ENCODE results near the gene HTR6. TPM values are rescaled to one million over a fixed set of nuclear protein-coding genes. Genes with fewer than 3 reads are reported as not detected.

The HTR6 gene
- total RNA-seq, 1 donor from 2014 or later, result not detected

DNA sequence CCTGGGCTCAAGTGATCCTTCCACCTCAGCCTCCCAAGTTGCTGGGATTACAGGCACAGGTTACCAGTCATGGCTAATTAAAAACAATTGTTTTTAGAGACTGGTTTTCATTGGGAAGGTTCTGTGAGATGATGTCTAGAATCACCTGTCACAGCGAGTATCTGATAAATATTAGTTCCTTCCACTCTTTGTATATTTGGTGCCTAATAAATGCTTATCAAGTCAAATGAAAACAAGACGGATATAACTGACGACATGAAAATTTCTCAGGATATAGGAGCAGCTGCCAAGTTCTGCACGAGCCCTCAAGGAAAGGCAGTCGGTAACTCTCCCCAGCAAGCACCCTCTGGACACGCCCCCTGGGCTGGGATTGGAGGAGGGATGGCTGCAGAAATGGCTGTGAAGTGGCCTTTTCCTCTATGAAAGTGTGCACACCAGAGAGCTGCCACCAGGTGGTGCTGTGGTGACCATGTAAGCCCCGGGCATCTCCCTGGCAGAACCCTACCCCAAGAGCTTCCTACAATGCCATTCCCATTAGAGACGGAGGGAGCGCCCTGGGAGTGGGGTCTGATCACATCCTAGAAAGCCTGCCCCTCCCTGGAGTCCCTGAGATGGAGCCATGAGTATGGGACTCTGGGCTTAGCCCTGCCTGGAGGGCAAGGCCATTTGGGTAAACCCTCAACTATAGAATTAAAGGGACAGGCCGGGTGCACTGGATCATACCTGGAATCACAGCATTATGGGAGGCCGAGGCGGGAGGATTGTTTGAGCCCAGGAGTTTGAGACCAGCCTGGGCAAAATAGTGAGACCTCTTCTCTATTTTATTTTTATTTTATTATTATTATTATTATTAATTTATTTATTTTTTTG, 50.9 kb downstream of the HTR6 start:
- intact Hi-C loops (cut with micrococcal nuclease), result loop anchor here (1.0 to 5.0 kb wide), 3 partner anchors 96 to 437 kb away; partner anchors contain the start of gene OTUD3

DNA sequence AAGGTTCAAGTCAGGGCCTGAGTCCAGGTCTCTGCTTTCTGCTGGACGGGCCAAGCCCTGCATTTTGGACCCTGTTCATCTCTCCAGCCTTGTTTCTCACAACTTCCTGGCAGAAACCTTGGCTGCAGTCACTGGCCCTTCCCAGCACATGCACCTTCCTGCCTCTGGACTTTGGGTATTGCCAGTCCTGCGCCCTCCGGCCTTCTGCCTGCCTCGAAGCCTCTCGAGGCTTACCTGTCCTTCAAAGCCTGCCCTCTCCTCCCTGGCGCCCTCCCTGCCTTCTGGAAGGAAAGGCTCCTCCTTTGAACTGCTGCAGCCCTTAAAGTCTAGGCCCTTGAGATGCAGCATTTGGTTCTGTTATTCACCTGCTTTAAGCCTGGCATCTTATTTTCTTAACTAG, 52.8 kb downstream of the HTR6 start:
- intact Hi-C loops (cut with micrococcal nuclease), result loop anchor here (5.0 kb wide), 1 partner anchor 435 kb away; no protein-coding TSS in a partner anchor

DNA sequence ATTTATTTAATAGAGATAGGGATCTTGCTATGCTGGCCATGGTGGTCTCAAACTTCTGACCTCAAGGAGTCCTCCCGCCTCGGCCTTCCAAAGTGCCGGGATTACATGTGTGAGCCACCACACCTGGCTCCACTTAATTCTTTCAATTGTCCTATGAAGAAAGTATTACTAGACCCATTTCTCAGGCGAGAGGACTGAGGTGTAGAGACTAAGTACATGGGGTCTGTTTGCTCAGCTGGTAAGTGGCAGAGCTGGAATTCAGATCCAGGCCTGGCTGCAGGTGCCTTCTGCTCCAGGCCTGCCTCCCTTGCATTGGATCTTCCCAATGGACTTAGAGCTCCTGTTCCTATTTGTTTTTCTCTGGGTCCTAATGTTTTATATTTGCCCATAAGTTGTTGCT, 55.5 kb downstream of the HTR6 start:
- intact Hi-C loops (cut with micrococcal nuclease), result no loop called here

DNA sequence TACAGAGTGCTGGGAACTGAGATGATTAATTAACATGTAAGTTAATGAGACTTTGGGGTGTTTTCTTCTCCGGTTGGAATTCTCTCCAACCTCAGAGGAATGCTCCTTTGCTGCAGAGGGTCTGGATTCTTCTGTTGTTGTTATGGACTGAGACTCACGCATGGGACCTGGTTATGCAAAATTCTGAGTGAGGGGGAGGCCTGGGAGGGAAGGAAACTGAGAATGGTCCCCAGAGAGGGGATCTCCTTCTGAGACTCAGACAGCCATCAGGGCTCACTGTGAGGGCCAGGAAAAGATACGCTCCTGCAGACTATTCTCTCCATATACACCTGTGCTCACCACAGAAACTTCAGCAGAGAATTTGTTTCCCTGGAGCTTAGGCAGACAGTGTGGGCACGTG, 56.3 kb downstream of the HTR6 start:
- intact Hi-C loops (cut with micrococcal nuclease), result no loop called here

DNA sequence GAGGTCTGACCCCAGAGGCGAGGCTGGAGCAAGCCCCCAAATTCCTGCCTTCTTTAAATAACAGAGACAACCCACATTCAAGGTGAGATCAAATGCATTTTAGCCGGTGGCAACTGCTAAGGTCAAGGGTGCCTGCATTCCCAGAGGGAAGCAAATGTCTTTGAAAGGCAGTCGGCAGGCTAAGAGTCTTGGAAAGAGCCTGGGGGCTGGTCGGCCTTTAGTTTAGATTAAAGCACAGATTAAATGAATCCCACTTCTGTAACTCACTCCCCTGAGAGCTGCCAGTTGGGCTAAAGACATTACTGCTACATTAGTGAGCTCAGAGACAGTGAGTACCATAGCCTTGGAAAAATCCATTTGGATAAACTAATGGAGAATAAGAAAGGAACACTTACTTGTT, 59.2 kb downstream of the HTR6 start:
- intact Hi-C loops (cut with micrococcal nuclease), result no loop called here

DNA sequence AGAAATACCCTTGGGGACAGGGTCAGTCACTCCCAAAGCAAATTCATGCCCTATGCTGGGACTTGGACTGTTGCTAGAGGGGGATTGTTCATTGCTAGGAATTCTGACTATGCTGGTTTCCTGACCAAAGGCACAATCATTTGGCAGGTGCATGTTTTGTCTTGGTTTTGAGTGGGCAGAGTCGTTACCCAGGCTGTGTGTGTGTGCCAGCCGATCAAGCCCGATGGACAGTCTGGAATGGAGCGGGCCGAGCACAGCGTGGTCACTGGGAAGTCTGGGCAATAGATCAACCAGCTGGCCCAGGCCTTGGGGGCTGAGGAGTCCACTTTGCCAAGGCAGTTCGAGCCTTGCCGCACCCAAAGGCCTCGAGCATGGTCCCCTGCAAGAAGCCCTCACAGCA, 60.9 kb downstream of the HTR6 start:
- intact Hi-C loops (cut with micrococcal nuclease), result no loop called here

DNA sequence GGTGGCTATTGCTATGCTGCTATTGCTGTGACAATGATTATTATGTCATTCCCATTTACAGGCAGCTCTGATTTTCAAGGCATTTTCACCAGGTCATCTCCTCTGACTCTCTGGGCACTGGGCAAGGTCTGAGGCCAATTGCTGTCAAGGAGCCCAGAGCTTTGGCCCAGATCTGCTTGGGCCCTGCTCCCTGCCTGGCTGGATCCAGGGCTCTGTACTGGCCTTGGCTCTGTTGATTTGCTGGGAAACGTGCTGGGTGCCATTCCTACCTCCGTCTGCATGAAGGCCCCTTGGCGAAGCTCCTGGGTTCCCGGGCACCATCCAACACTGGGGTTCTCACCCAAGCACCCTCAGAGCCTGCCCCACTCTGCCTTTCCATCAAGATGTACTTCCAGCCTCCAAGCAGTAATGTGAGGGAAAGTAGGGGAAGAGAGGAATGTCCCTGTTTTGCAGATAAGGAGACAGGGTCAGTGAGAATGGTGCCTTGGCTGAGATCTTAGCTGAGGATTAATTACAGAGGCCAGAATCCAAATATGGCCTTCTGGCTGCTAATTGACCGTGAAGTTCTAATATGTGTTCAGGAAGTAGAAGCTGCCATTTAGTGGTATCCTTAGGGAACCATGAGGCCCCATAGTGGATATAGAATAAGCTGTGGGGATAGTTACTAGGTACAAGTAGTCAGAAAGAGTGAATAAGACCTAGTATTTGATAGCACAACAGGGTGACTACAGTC, 63.9 kb downstream of the HTR6 start:
- intact Hi-C loops (cut with micrococcal nuclease), result no loop called here

DNA sequence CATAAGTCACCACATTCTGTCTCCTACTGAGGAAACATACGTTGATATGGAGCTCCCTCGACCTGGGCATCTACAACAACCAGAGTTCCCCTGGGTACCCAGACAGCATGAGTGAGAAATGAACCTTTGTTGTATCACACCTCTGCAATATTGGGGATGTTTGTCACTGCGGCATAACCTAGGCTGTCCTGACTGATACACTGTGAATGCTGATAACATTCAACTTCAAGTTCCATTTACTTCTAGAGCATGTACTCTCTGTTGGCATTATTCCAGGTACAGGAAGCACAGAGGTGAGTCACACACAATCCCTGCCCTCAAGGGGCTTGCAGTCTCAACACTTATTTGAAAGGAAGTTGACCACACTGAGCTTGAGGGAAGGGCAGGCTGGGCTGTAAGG, 65.6 kb downstream of the HTR6 start:
- intact Hi-C loops (cut with micrococcal nuclease), result no loop called here

Other genes starting within 250 kb of the HTR6 start
- 558 and 561 TPM in 2 replicates for gene CAPZB, start 179.3 kb upstream of the HTR6 start, total RNA-seq
- 32.8 and 34.0 TPM in 2 replicates for gene NBL1, start 20.6 kb upstream of the HTR6 start, total RNA-seq
- gene TMCO4, start 135.0 kb downstream of the HTR6 start, total RNA-seq, result 14.7 and 16.8 TPM in 2 replicates
- not detected in 2 replicates for gene RNF186, start 150.4 kb downstream of the HTR6 start, total RNA-seq
- gene OTUD3, start 217.5 kb downstream of the HTR6 start, total RNA-seq, result 11.9 and 13.6 TPM in 2 replicates

All from T-helper 1 cell treated with Interleukin-12 subunit alpha and Interleukin-12 subunit beta and Interleukin-4 antibody, amounts not matched to agents 30 ng/mL and 1 ng/mL, for 36 hours (primary cell).